Measurements from ENCODE around the gene KCNH2. TPM values are rescaled to one million over a fixed set of nuclear protein-coding genes. Genes with fewer than 3 reads are reported as not detected.

The KCNH2 gene
- total and polyA plus RNA-seq, 2 donors (not counting 1 experiment from before 2014, with no cell fraction given), result 0.86 to 2.7 TPM

- H3K4me3 ChIP-seq (ENCODE audit: control extremely low read depth in 1 of 5, extremely low read depth in 1 of 5, insufficient read depth in 1 of 5, low read depth in 2 of 5, low read length in 4 of 5), result no peak overlapping the region
- peaks cover 0 to 16% (median 0%) of the 10 kb centered on the region in 3 donors for H3K9me3 ChIP-seq (ENCODE audit: control extremely low read depth in 1 of 3, control insufficient read depth in 2 of 3, insufficient read depth in 1 of 3, low read length in 2 of 3)
- ChIA-PET POLR2A (no interaction called here), CTCF (no interaction called here)
- H3K9ac ChIP-seq (ENCODE audit: low read length), result no peak overlapping the region
- peaks cover 4% of the 10 kb centered on the region for H3K4me1 Mint-ChIP-seq
- no peaks in the 10 kb centered on the region for H4K20me1 ChIP-seq (ENCODE audit: control insufficient read depth, insufficient read depth, low read length, poor library complexity, severe bottlenecking)
- H3K4me2 ChIP-seq (replicated peaks; ENCODE audit: low read depth, low read length, poor library complexity, severe bottlenecking), result no peak overlapping the region
- no peak overlapping the region for H2AFZ ChIP-seq (ENCODE audit: insufficient read depth, low read depth, low read length, poor library complexity, severe bottlenecking)
- H3K36me3 ChIP-seq (replicated peaks in 1 of 2; ENCODE audit: control extremely low read depth in 1 of 2, control insufficient read depth in 1 of 2, extremely low read depth in 1 of 2, insufficient read depth in 2 of 2, low read length in 1 of 2), result no peaks in the 10 kb centered on the region
- no peak for DNase-seq
- no peak for ATAC-seq (ENCODE audit: low read depth)
- H3K4me1 ChIP-seq (ENCODE audit: control insufficient read depth in 2 of 2, insufficient read depth in 2 of 2, low read length in 2 of 2), result peaks cover 0 to 14% of the 10 kb centered on the region in 2 donors
- H3K79me2 ChIP-seq (ENCODE audit: control insufficient read depth, insufficient read depth, low read length), result no peaks in the 10 kb centered on the region
- WGBS (ENCODE audit: insufficient coverage), result 78% methylated on average over 6 of the region's 8 CpGs
- peaks cover 13% of the 10 kb centered on the region for H3K27me3 Mint-ChIP-seq
- intact Hi-C loops (cut with micrococcal nuclease), result no loop called here
- no peak overlapping the region for H3K4me3 Mint-ChIP-seq
- H3K27me3 ChIP-seq (replicated peaks in 1 of 4; ENCODE audit: control extremely low read depth in 1 of 4, control insufficient read depth in 3 of 4, insufficient read depth in 4 of 4, low read length in 3 of 4), result peaks cover 0 to 35% (median 4%) of the 10 kb centered on the region in 4 experiments
- H3K27ac Mint-ChIP-seq, result no peak overlapping the region
- TF ChIP-seq EZH2 (IDR thresholded peaks at IDR 0.05; ENCODE audit: borderline replicate concordance, insufficient read depth, low read depth, low read length, poor library complexity, severe bottlenecking) (no peak), CTCF (IDR thresholded peaks at IDR 0.05) (no peak)
- no peaks in the 10 kb centered on the region for H3K9me3 Mint-ChIP-seq (ENCODE audit: insufficient read depth)
- H3K27ac ChIP-seq (ENCODE audit: low read length in 2 of 2), result no peak overlapping the region
These were observed 19.0 kb upstream of the KCNH2 start for GRCh38 chr7:150997075-150997511.

GRCh38 chr7:150996376-150997074 lies 18.4 kb upstream of the KCNH2 start:
- ATAC-seq (ENCODE audit: low read depth) (no peak), DNase-seq (no peak)
- H2AFZ ChIP-seq (ENCODE audit: insufficient read depth, low read depth, low read length, poor library complexity, severe bottlenecking), result no peak overlapping the region
- H3K9ac ChIP-seq (ENCODE audit: low read length), result no peak overlapping the region
- Mint-ChIP-seq H3K27me3 (peaks cover 13% of the 10 kb centered on the region), H3K4me1 (peaks cover 4% of the 10 kb centered on the region), H3K27ac (no peak overlapping the region), H3K4me3 (no peak overlapping the region), H3K9me3 (ENCODE audit: insufficient read depth) (no peaks in the 10 kb centered on the region)
- CTCF ChIA-PET, result no interaction called here
- H3K9me3 ChIP-seq (ENCODE audit: control extremely low read depth in 1 of 3, control insufficient read depth in 2 of 3, insufficient read depth in 1 of 3, low read length in 2 of 3), result peaks cover 0 to 16% (median 0%) of the 10 kb centered on the region in 3 donors
- no peaks in the 10 kb centered on the region for H3K36me3 ChIP-seq (replicated peaks in 1 of 2; ENCODE audit: control extremely low read depth in 1 of 2, control insufficient read depth in 1 of 2, extremely low read depth in 1 of 2, insufficient read depth in 2 of 2, low read length in 1 of 2)
- H4K20me1 ChIP-seq (ENCODE audit: control insufficient read depth, insufficient read depth, low read length, poor library complexity, severe bottlenecking), result no peaks in the 10 kb centered on the region
- no peak overlapping the region for H3K27ac ChIP-seq (ENCODE audit: low read length in 2 of 2)
- no peaks in the 10 kb centered on the region for H3K79me2 ChIP-seq (ENCODE audit: control insufficient read depth, insufficient read depth, low read length)
- H3K27me3 ChIP-seq (replicated peaks in 1 of 4; ENCODE audit: control extremely low read depth in 1 of 4, control insufficient read depth in 3 of 4, insufficient read depth in 4 of 4, low read length in 3 of 4), result peaks cover 0 to 35% (median 4%) of the 10 kb centered on the region in 4 experiments
- peaks cover 0 to 14% of the 10 kb centered on the region in 2 donors for H3K4me1 ChIP-seq (ENCODE audit: control insufficient read depth in 2 of 2, insufficient read depth in 2 of 2, low read length in 2 of 2)
- no peak overlapping the region for H3K4me2 ChIP-seq (replicated peaks; ENCODE audit: low read depth, low read length, poor library complexity, severe bottlenecking)
- WGBS (ENCODE audit: insufficient coverage), result 6% methylated on average over 30 of the region's 31 CpGs
- POLR2A ChIA-PET, result no interaction called here
- intact Hi-C loops (cut with micrococcal nuclease), result no loop called here
- TF ChIP-seq EZH2 (IDR thresholded peaks at IDR 0.05; ENCODE audit: borderline replicate concordance, insufficient read depth, low read depth, low read length, poor library complexity, severe bottlenecking) (no peak), CTCF (IDR thresholded peaks at IDR 0.05) (no peak)
- no peak overlapping the region for H3K4me3 ChIP-seq (ENCODE audit: control extremely low read depth in 1 of 5, extremely low read depth in 1 of 5, insufficient read depth in 1 of 5, low read depth in 2 of 5, low read length in 4 of 5)
